Measurements from ENCODE around the gene OR52I1.

The OR52I1 gene

GRCh38 chr11:4636136-4636535 lies 42.3 kb downstream of the OR52I1 start:
- no peak overlapping the region for H3K4me3 ChIP-seq (ENCODE audit: low read depth, low read length)
- no peak for DNase-seq (ENCODE audit: low read depth)
- TF ChIP-seq CTCF (IDR thresholded peaks at IDR 0.05; ENCODE audit: low read depth, low read length, missing control alignments), result no peak
- in situ Hi-C loops (cut with HindIII; ENCODE audit: low sequenced_read_pairs), result no loop called here

GRCh38 chr11:4636962-4637661 lies 43.3 kb downstream of the OR52I1 start, which contains the start of gene OR51D1:
Gene OR51D1 (plus strand): TSS chr11:4637477. CDS start chr11:4639791, 2,314 bp downstream.
- DNase-seq (ENCODE audit: low read depth), result peak; percentile 44
- peak; percentile 92 for TF ChIP-seq CTCF (IDR thresholded peaks at IDR 0.05; ENCODE audit: low read depth, low read length, missing control alignments)
- in situ Hi-C loops (cut with HindIII; ENCODE audit: low sequenced_read_pairs), result no loop called here
- H3K4me3 ChIP-seq (ENCODE audit: low read depth, low read length), result no peak within 1 kb of the TSS

GRCh38 chr11:4637662-4638047 lies 43.8 kb downstream of the OR52I1 start:
- no peak overlapping the region for H3K4me3 ChIP-seq (ENCODE audit: low read depth, low read length)
- no peak for DNase-seq (ENCODE audit: low read depth)
- in situ Hi-C loops (cut with HindIII; ENCODE audit: low sequenced_read_pairs), result no loop called here
- TF ChIP-seq CTCF (IDR thresholded peaks at IDR 0.05; ENCODE audit: low read depth, low read length, missing control alignments), result no peak

GRCh38 chr11:4639931-4640330 lies 46.1 kb downstream of the OR52I1 start:
- no peak for TF ChIP-seq CTCF (IDR thresholded peaks at IDR 0.05; ENCODE audit: low read depth, low read length, missing control alignments)
- H3K4me3 ChIP-seq (ENCODE audit: low read depth, low read length), result no peak overlapping the region
- in situ Hi-C loops (cut with HindIII; ENCODE audit: low sequenced_read_pairs), result no loop called here
- DNase-seq (ENCODE audit: low read depth), result no peak

- no peak for DNase-seq (ENCODE audit: low read depth)
- no peak overlapping the region for H3K4me3 ChIP-seq (ENCODE audit: low read depth, low read length)
- no peak for TF ChIP-seq CTCF (IDR thresholded peaks at IDR 0.05; ENCODE audit: low read depth, low read length, missing control alignments)
- in situ Hi-C loops (cut with HindIII; ENCODE audit: low sequenced_read_pairs), result no loop called here
These were observed 47.7 kb downstream of the OR52I1 start for GRCh38 chr11:4641501-4641900.

- no peak for DNase-seq (ENCODE audit: low read depth)
- TF ChIP-seq CTCF (IDR thresholded peaks at IDR 0.05; ENCODE audit: low read depth, low read length, missing control alignments), result no peak
- no peak overlapping the region for H3K4me3 ChIP-seq (ENCODE audit: low read depth, low read length)
- in situ Hi-C loops (cut with HindIII; ENCODE audit: low sequenced_read_pairs), result no loop called here
These were observed 48.2 kb downstream of the OR52I1 start for GRCh38 chr11:4642043-4642442.
